Esophagus squamous epithelium (tissue), 5 donors: ENCODE measurements around the gene NEDD4L. TPM values are rescaled to one million over a fixed set of nuclear protein-coding genes. Genes with fewer than 3 reads are reported as not detected.

ENCODE experiments used
- DNase-seq: peaks from one replicate; lab custom pipeline; 2025; lab: John Stamatoyannopoulos, UW
- H3K27ac ChIP-seq, 4 donors: fragments of 200-600 bp; sonication (generic); one replicate each; pipeline ENCODE4 v1.5.1; 2016 to 2019; ENCODE audit warnings: mild to moderate bottlenecking in 1 of 4
- H3K27me3 ChIP-seq, 4 donors: fragments of 200-600 bp; sonication (generic); 1 replicate in 3 of 4; 2 replicates in 1 of 4; pipeline versions ENCODE4 v1.5.1 to v1.6.0; 2017 to 2021; ENCODE audit warnings: antibody characterized with exemption in 1 of 4
- H3K36me3 ChIP-seq, 3 donors: fragments of 200-600 bp; sonication (generic); one replicate each; pipeline ENCODE4 v1.5.1; 2016 to 2019
- H3K4me1 ChIP-seq, 3 donors: fragments of 200-600 bp; sonication (generic); one replicate each; pipeline ENCODE4 v1.5.1; 2017 to 2019
- H3K4me3 ChIP-seq, 4 donors: fragments of 200-600 bp; sonication (generic); 1 replicate in 3 of 4; 2 replicates in 1 of 4; pipeline ENCODE4 v1.5.1; 2016 to 2019; ENCODE audit warnings: mild to moderate bottlenecking in 2 of 4, moderate library complexity in 1 of 4
- H3K9me3 ChIP-seq, 3 donors: fragments of 200-600 bp; sonication (generic); one replicate each; pipeline ENCODE4 v1.5.1; 2016 to 2019
- CTCF ChIP-seq, 6 experiments: fragments of 450-650 bp in 4 of 6; fragments of 200-600 bp in 2 of 6; sonication (generic) in 2 of 6; IDR thresholded peaks; one replicate each; pipeline ENCODE4 v1.5.1; 2016 to 2019; ENCODE audit warnings: antibody characterized with exemption in 6 of 6, mild to moderate bottlenecking in 4 of 6, moderate library complexity in 4 of 6
- POLR2A ChIP-seq, 4 donors: fragments of 450-650 bp; IDR thresholded peaks; one replicate each; pipeline ENCODE4 v1.6.1; 2017; ENCODE audit warnings: antibody characterized with exemption in 4 of 4, mild to moderate bottlenecking in 4 of 4, moderate library complexity in 3 of 4
- WGBS, 2 donors: methylation state at CpG; one replicate each; pipeline ENCODE4 v1.1.5; 2018; 5-methylcytosine and 5-hydroxymethylcytosine counted together
- intact Hi-C: fragments of 100-400 bp; cut with DNase I; formaldehyde crosslinking; loops from one replicate; pipeline ENCODE4 v1.15.0; 2022
- total RNA-seq, 4 donors: library from RNA; depleted of rRNA; stranded (reverse); fragments of >200 nt; gene quantifications; one replicate each; pipeline ENCODE4 v1.1.0, GENCODE V29; 2016
- donor health status: DM: yes; HTN: yes; CAD: no.

The NEDD4L gene
- total RNA-seq, 4 donors from 2014 or later = 17.0 to 27.6 (median 21.9) TPM

GRCh38 chr18:58254873-58255511, 211.0 kb downstream of the NEDD4L start:
- H3K27ac ChIP-seq = no peak overlapping the region
- intact Hi-C loops = no loop called here
- peaks cover 0 to 12% (median 0%) of the 10 kb centered on the region in 3 donors for H3K36me3 ChIP-seq
- WGBS, 2 donors = 92 to 93% methylated on average over 14 to 17 of the region's 17 CpGs
- H3K4me3 ChIP-seq = no peak overlapping the region
- no peak for TF ChIP-seq POLR2A (IDR thresholded peaks at IDR 0.05)
- no peak for TF ChIP-seq CTCF (IDR thresholded peaks at IDR 0.05)
- no peak for DNase-seq
- no peaks in the 10 kb centered on the region for H3K4me1 ChIP-seq
- H3K9me3 ChIP-seq = no peaks in the 10 kb centered on the region
- H3K27me3 ChIP-seq = no peaks in the 10 kb centered on the region

DNA sequence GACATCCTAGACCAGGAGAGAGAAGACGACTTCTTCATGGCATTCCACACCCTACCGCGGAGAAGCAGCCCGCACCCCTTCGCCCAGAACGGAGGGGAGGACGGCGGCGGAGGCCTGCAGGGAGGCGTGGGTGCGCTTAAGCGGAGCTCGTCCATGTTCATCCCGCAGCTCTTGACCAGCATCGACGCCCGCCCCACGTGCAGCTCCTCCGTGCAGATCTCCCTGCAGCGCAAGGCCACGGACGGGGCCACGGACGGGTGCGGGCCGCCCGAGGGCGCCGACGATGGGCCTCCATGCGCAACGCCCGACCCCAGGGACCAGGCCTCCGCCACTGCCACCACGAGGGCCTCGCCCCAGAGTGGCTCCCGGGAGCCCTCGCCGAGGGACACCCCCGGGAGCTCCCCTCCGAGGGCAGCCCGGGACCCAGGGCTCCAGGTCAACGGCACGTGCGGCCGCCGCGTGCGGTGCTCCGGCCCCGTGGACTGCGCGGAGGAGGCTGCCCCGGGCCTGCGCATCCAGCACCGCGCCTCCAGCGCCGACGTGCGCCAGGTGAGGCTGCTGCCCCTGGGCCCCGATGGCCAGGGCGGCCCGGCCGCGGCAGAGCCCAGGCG, 211.8 kb downstream of the NEDD4L start:
- intact Hi-C loops = no loop called here
- peaks cover 0 to 12% (median 0%) of the 10 kb centered on the region in 3 donors for H3K36me3 ChIP-seq
- DNase-seq = no peak
- no CpG with 5 or more reads among the region's 67 CpGs for WGBS, 2 donors
- H3K4me1 ChIP-seq = no peaks in the 10 kb centered on the region
- no peak for TF ChIP-seq POLR2A (IDR thresholded peaks at IDR 0.05)
- TF ChIP-seq CTCF (IDR thresholded peaks at IDR 0.05) = no peak
- no peak overlapping the region for H3K27ac ChIP-seq
- H3K27me3 ChIP-seq = no peaks in the 10 kb centered on the region
- no peak overlapping the region for H3K4me3 ChIP-seq
- no peaks in the 10 kb centered on the region for H3K9me3 ChIP-seq

DNA sequence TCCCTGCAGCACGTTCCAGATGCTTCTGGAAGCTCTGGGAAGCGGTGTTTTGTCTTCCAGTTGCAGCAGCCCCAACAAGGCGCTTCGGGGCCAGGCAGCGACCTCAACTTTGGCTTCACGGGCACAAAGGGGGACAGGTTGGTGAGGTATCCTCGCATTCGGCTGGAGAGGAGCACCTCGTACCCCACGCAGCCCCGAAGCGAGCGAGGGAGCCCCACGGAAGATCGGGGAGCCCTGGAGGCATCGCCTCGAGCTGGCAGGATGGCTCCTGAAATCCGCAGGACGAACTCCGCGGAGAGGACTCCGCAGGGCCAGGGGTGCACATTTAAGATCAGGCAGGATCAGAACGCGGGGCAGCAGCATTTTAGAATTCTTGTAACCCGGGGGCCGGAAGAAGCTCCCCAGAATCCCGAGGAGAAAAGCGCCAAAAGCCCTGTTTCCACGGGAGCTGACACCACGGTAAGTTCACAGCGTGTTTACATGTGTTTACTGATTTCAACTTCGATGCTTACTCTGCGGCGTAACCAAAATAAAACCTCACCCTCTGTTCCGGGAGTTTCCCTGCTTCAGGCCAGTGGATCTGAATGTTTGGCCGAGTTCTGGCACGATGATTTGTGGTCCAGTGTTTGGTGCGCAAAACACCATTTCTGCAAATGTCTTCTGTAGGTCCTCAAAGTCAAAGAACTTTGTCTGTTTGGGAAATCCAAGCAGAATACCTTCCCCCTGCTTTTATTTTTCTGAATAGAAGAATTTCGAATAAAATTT, 212.5 kb downstream of the NEDD4L start:
- TF ChIP-seq CTCF (IDR thresholded peaks at IDR 0.05) (no peak), POLR2A (IDR thresholded peaks at IDR 0.05) (no peak)
- Histone ChIP-seq H3K4me1 (no peaks in the 10 kb centered on the region), H3K27ac (no peak overlapping the region), H3K36me3 (peaks cover 0 to 12% (median 0%) of the 10 kb centered on the region in 3 donors), H3K9me3 (no peaks in the 10 kb centered on the region), H3K4me3 (no peak overlapping the region), H3K27me3 (no peaks in the 10 kb centered on the region)
- intact Hi-C loops = no loop called here
- WGBS, 2 donors = 95 to 96% methylated on average over 19 to 29 of the region's 39 CpGs
- DNase-seq = no peak

DNA sequence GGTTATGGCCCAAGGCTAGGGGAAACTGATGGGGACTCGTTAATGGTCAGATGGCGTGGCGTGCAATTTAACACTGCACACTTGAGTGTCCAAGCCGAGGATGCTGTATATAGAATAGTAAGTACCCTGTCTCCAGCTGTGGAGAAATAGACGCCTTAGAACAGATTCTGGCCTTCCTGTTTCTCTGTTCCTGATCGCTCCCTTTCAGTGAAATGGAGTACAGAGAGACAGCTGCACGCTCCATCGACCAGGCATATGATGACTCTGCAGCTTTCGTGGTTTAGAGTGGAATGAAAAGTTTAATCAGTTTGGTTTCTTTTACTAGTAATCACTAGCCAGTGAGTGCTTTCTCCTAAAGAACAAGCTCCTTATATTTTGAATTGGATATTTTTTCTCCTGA, 213.4 kb downstream of the NEDD4L start:
- Histone ChIP-seq H3K36me3 (peaks cover 0 to 12% (median 0%) of the 10 kb centered on the region in 3 donors), H3K4me1 (peaks cover 0 to 3% (median 0%) of the 10 kb centered on the region in 3 donors), H3K9me3 (no peaks in the 10 kb centered on the region), H3K27me3 (no peaks in the 10 kb centered on the region), H3K27ac (no peak overlapping the region), H3K4me3 (no peak overlapping the region)
- TF ChIP-seq POLR2A (IDR thresholded peaks at IDR 0.05) = no peak
- no peak for TF ChIP-seq CTCF (IDR thresholded peaks at IDR 0.05)
- intact Hi-C loops = no loop called here
- DNase-seq = no peak
- 71 to 77% methylated on average over 9 of the region's 9 CpGs for WGBS, 2 donors
